HepG2 (cell line): ENCODE data around the gene MVB12A. TPM values are rescaled to one million over a fixed set of nuclear protein-coding genes. Genes with fewer than 3 reads are reported as not detected.

Experiments
- ERF ChIP-seq: IDR thresholded peaks from 2 replicates; pipeline ENCODE4 v1.6.1; 2018; ENCODE audit warnings: missing biosample characterization, missing genetic modification reagents
- EZH2 ChIP-seq: conservative IDR thresholded peaks from 2 replicates; pipeline ENCODE4 v1.6.1; 2012; ENCODE audit warnings: mild to moderate bottlenecking, low read depth, low read length, moderate library complexity
- HNRNPUL1 ChIP-seq: fragments of 200-400 bp; formaldehyde crosslinking; IDR thresholded peaks from 2 replicates; pipeline ENCODE4 v1.6.1; 2017; ENCODE audit warnings: low read depth, mild to moderate bottlenecking, low read length, moderate library complexity
- MBNL3 ChIP-seq: fragments of 250-450 bp; sonication (Bioruptor Pico); conservative IDR thresholded peaks from 2 replicates; pipeline ENCODE4 v1.8.0; 2022; ENCODE audit warnings: mild to moderate bottlenecking, inconsistent platforms
- MEIS1 ChIP-seq: sonication (generic); formaldehyde crosslinking; IDR thresholded peaks from 2 replicates; pipeline ENCODE4 v1.9.0; 2021; ENCODE audit warnings: mild to moderate bottlenecking, missing genetic modification reagents, moderate library complexity, borderline replicate concordance
- ONECUT2 ChIP-seq: sonication (generic); formaldehyde crosslinking; IDR thresholded peaks from 2 replicates; pipeline ENCODE4 v1.4.0; 2020; ENCODE audit warnings: missing genetic modification reagents
- PATZ1 ChIP-seq: sonication (generic); formaldehyde crosslinking; IDR thresholded peaks from 2 replicates; pipeline ENCODE4 v1.4.0; 2020; ENCODE audit warnings: missing genetic modification reagents
- RBM39 ChIP-seq: fragments of 200-400 bp; formaldehyde crosslinking; IDR thresholded peaks from one replicate; pipeline ENCODE4 v1.6.1; 2018; ENCODE audit warnings: antibody characterized with exemption, mild to moderate bottlenecking, low read depth, low read length; ENCODE audit not compliant: poor library complexity, severe bottlenecking
- RFXAP ChIP-seq: sonication (generic); formaldehyde crosslinking; IDR thresholded peaks from 2 replicates; pipeline ENCODE4 v1.4.0; 2020; ENCODE audit warnings: missing genetic modification reagents, borderline replicate concordance
- RNF2 ChIP-seq: fragments of 450-650 bp; conservative IDR thresholded peaks from 2 replicates; pipeline ENCODE4 v1.6.1; 2016; ENCODE audit warnings: low read depth
- SMYD3 ChIP-seq: sonication (generic); formaldehyde crosslinking; IDR thresholded peaks from 2 replicates; pipeline ENCODE4 v1.8.1; 2023; ENCODE audit warnings: mild to moderate bottlenecking, missing genetic modification reagents
- SOX5 ChIP-seq: IDR thresholded peaks from 2 replicates; pipeline ENCODE4 v1.6.1; 2016; ENCODE audit warnings: borderline replicate concordance
- USF2 ChIP-seq, 2 experiments: sonication (generic) in 1 of 2; formaldehyde crosslinking in 1 of 2; IDR thresholded peaks; 2 replicates each; pipeline versions ENCODE4 v1.5.1 to v1.6.1; 2011 to 2020; ENCODE audit warnings: borderline replicate concordance in 1 of 2, low read depth in 1 of 2, low read length in 1 of 2, mild to moderate bottlenecking in 1 of 2, missing genetic modification reagents in 1 of 2, moderate library complexity in 1 of 2
- ZFP1 ChIP-seq: IDR thresholded peaks from 2 replicates; pipeline ENCODE4 v1.6.1; 2016
- ZGPAT ChIP-seq: IDR thresholded peaks from 2 replicates; pipeline ENCODE4 v1.6.1; 2016; ENCODE audit warnings: mild to moderate bottlenecking
- ZNF230 ChIP-seq: sonication (generic); formaldehyde crosslinking; IDR thresholded peaks from 2 replicates; pipeline ENCODE4 v1.4.0; 2020; ENCODE audit warnings: mild to moderate bottlenecking, missing genetic modification reagents
- ZNF232 ChIP-seq: sonication (generic); formaldehyde crosslinking; IDR thresholded peaks from 2 replicates; pipeline ENCODE4 v1.4.0; 2020; ENCODE audit warnings: missing genetic modification reagents, borderline replicate concordance
- ZNF280B ChIP-seq: sonication (generic); formaldehyde crosslinking; IDR thresholded peaks from 2 replicates; pipeline ENCODE4 v1.5.0; 2020; ENCODE audit warnings: missing genetic modification reagents, mild to moderate bottlenecking, borderline replicate concordance
- ZNF343 ChIP-seq: sonication (generic); formaldehyde crosslinking; IDR thresholded peaks from 2 replicates; pipeline ENCODE4 v1.4.0; 2020; ENCODE audit warnings: mild to moderate bottlenecking, missing genetic modification reagents
- ZNF460 ChIP-seq: sonication (generic); formaldehyde crosslinking; IDR thresholded peaks from 2 replicates; pipeline ENCODE4 v1.5.1; 2020; ENCODE audit warnings: missing genetic modification reagents, mild to moderate bottlenecking, borderline replicate concordance
- ZNF558 ChIP-seq: sonication (generic); formaldehyde crosslinking; IDR thresholded peaks from 2 replicates; pipeline ENCODE4 v1.9.0; 2022; ENCODE audit warnings: mild to moderate bottlenecking, missing genetic modification reagents, borderline replicate concordance
- ZNF850 ChIP-seq: sonication (generic); formaldehyde crosslinking; conservative IDR thresholded peaks from 2 replicates; pipeline ENCODE4 v1.9.0; 2021; ENCODE audit warnings: mild to moderate bottlenecking, missing genetic modification reagents
- ZSCAN12 ChIP-seq: sonication (generic); formaldehyde crosslinking; IDR thresholded peaks from 2 replicates; pipeline ENCODE4 v1.9.0; 2021; ENCODE audit warnings: mild to moderate bottlenecking, missing genetic modification reagents
- polyA plus RNA-seq, 8 experiments: library from polyadenylated mRNA; depleted of rRNA in 3 of 8; stranded (reverse) in 7 of 8; unstranded in 1 of 8; fragments of >200 nt; fragmentation: Illumina TruSeq in 4 of 8; extraction: Trizol in 4 of 8; gene quantifications; 2 replicates each; pipeline versions ENCODE4 v1.2.1 to v1.2.3, GENCODE V29; 2011 to 2016; ENCODE audit warnings: low read depth in 4 of 8, missing spikeins in 1 of 8, mixed read lengths in 1 of 8; ENCODE audit not compliant: insufficient read depth in 1 of 8
- total RNA-seq, 5 experiments: library from RNA; depleted of rRNA; stranded (reverse); fragments of >200 nt; fragmentation: Illumina TruSeq; extraction: Trizol; gene quantifications; 2 replicates each; pipeline ENCODE4 v1.2.3, GENCODE V29; 2016; ENCODE audit warnings: low read depth in 1 of 5

MVB12A gene
- total and polyA plus RNA-seq, 2 of the 13 experiments (the other 11 are each of a cell fraction or from before 2014, with no cell fraction given): 35.7 to 36.1 TPM

- TF ChIP-seq USF2 (IDR thresholded peaks at IDR 0.05; ENCODE audit: low read depth, low read length) (no peak), USF2 (CRISPR knock-in tag; IDR thresholded peaks at IDR 0.05; ENCODE audit: borderline replicate concordance) (peak; percentile 54), RNF2 (no peak), ZGPAT (no peak), RBM39 (no peak), SMYD3 (CRISPR knock-in tag) (no peak), ZFP1 (CRISPR knock-in tag) (no peak), PATZ1 (CRISPR knock-in tag) (peak; percentile 77; the same call in 1 of the 2 replicates), ZNF230 (CRISPR knock-in tag) (0 out of 2 replicates have a peak, but pooled peaks have one; percentile 23), MEIS1 (CRISPR knock-in tag) (peak; percentile 51), ONECUT2 (CRISPR knock-in tag) (no peak), ZNF558 (no peak), ZNF232 (CRISPR knock-in tag) (peak; percentile 31; the same call in 1 of the 2 replicates), ZNF850 (no peak), ZNF460 (no peak), ZNF343 (CRISPR knock-in tag) (no peak), RFXAP (CRISPR knock-in tag) (0 out of 2 replicates have a peak, but pooled peaks have one; percentile 13), EZH2 (no peak), ZSCAN12 (CRISPR knock-in tag) (no peak), SOX5 (CRISPR knock-in tag) (0 out of 2 replicates have a peak, but pooled peaks have one; percentile 5), HNRNPUL1 (no peak), ZNF280B (CRISPR knock-in tag) (0 out of 2 replicates have a peak, but pooled peaks have one; percentile 48), MBNL3 (CRISPR knock-in tag) (no peak), ERF (no peak)
Measured at GRCh38 chr19:17469481-17470067, 49.7 kb downstream of the MVB12A start (continued).
